ENCODE data around the gene SMPD3. TPM values are rescaled to one million over a fixed set of nuclear protein-coding genes. Genes with fewer than 3 reads are reported as not detected.

SMPD3 gene
- total and polyA plus RNA-seq, 2 of the 8 experiments (the other 6 are each of a cell fraction or from before 2014, with no cell fraction given), result 0.39 to 1.3 TPM

DNA sequence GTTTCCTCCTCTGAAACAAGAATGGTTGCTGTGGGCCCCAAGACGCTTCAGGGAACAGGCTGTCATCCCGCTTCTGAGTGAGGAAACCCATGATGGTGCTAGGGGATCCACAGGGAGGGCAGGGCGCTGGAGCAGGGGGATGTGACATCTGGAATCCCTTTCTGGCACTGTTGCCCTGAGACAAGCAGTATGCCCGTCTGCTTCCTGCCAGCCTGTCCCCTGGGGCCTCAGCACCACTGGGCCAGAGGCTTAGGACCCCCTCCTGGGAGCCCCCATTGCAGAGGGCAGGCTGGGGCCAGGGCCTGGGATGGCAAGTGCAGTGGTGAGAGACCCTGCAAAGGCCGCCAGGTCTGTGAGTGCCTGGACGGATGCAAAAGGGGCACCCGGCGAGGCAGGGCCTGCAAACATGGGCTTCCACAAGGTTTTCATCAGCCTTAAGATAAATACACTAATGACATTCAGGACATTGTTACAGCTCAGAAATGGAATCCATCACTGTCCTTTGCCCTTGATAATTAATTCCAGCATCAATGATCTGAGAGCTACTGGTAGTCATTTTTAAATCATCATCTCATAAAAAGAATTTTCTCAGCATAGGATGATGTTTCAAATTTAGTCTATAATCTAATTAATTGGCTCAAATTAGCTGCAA lies 85.9 kb downstream of the SMPD3 start (continued):
- TF ChIP-seq FOSL1 (IDR thresholded peaks at IDR 0.05; ENCODE audit: insufficient read depth, low read depth, low read length), result no peak
